ENCODE results near the gene DIPK1A.

DIPK1A gene

DNA sequence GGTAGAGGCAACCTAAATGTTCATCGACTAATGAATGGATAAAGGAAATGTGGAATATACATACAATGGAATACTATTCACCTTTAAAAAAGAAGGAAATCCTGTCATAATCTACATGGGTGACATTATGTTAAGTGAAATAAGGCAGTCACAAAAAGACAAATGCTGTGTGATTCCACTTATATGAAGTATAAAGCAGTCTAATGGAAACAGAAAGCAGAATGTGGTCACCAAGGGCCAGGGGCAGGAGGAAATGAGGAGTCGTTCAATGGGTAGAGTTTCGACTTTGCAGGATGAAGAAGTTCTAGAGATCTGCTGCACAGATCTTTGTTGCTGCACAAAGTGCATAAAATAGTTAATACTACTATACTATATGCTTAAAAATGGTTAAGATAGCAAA, 7.8 kb downstream of the DIPK1A start:
- DNase-seq = no peak

DNA sequence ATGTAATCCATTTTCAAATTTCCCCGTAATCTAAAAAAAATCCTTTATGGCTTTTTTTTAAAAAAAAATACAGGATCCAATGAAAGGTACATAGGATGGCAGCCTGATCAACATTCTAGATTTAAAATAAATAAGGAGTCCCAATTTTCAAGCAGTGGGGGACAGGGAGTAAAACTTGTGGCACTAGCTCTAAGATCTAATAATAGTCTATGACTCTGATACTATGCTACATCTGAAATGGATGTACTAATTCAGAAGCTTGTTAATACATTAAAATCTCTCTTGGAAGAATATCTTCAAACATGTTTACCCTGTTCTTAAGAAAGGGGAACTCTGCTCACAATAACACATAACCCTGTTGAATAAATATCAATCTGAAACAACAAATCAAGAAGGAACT, 8.5 kb downstream of the DIPK1A start:
- no peak for DNase-seq

DNA sequence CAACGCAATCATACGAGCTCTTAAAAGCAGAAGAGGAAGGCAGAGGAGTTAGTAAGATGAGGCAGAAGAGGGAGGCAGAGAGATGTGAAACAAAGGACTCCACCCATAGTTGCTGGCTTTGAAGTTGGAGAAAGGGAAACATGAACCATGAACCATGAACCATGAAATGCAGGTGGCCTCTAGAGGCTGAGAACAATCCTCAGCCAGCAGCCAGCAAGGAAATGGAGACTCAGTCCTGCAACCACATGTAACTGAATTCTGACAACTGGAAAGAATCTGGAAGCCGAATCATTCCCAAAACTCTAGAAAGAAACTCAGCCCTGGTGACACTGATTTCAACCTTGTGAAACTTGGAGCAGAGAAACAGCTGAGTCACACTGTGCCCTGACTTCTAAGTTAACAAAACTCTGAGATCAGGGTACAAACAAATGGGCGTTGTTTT, 10.1 kb downstream of the DIPK1A start:
- DNase-seq = peak in 1 of 56 donors; percentile 11

DNA sequence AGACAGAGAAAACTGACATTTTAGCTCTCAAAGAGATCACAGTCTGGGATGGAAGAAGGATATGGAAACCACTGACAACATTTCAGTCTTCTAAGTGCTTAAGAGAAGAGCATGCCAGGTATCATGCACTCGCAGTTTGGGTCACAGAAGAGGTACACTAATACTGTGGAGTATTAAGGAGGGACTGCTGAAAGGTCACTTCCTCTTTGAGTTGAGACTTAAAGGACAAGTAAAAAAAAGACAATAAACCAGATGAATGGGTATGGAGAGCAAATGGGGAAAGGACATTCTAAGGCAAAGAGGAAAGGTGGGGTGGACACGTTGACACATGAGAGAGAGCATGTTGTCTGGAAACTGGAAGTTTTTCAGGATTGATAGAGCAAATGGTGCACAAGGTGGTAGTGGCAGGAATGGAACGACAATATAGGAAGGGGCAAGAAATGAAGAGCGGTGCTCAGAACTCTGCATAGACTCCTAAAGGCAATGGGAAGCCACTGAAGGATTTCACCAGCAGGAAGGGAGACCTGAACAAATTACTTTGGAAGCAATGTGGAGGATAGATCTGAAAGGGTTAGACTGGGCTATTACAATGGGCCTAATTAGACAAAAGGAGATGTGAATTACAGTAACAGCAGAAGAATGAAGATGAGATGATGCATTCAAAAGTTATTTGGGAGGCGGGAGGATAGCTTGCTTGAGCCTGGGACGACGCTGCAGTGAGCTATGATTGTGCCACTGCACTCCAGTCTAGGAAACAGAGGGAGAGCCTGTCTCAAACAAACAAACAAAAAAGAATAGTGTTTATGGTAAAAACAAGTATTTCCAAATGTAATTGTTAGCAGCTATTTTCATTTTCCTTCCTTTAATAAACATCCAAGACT, 11.1 kb downstream of the DIPK1A start:
- peak in 1 of 56 donors; percentile 32 for DNase-seq

DNA sequence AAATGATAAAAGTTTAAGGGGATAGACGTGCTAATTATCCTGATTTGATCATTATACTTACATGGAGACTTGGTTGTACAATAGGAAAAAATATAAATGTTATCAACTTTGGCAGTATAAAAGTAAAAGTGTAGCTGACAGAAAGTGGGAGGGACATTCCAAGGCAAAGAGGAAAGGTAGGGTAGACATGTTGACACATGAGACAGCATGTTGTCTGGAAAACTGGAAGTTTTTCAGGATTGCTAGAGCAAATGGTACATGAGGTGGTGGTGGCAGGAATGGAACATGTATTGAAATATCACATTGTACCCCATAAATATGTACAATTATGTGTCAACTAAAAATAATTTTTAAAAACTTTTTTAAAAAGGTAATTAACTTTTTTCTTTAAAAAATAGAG, 13.2 kb downstream of the DIPK1A start:
- DNase-seq = no peak

DNA sequence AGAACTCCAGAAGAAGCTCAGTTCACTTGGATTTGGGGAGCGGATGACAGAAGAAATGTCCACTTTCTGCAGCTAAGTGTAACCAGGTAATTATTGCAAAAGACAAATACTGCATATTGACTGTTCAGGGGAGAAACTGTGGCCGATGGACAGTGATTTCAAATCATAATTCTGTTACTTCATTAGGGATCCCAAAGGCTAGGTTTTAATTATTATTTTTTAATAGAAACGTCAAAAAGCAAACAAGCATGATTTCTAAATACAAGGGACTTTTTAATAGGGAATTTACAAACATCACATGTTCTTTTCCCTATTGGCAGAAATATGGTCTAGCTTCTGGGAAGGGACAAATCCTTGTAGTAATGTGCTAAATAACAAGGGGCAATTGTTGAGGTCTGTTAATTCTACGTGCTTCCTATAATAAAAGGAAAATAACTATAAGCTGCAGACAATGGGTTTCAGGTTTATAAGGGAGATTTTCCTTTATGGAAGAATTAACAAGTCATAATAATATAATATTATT, 15.5 kb downstream of the DIPK1A start:
- DNase-seq = no peak

DNA sequence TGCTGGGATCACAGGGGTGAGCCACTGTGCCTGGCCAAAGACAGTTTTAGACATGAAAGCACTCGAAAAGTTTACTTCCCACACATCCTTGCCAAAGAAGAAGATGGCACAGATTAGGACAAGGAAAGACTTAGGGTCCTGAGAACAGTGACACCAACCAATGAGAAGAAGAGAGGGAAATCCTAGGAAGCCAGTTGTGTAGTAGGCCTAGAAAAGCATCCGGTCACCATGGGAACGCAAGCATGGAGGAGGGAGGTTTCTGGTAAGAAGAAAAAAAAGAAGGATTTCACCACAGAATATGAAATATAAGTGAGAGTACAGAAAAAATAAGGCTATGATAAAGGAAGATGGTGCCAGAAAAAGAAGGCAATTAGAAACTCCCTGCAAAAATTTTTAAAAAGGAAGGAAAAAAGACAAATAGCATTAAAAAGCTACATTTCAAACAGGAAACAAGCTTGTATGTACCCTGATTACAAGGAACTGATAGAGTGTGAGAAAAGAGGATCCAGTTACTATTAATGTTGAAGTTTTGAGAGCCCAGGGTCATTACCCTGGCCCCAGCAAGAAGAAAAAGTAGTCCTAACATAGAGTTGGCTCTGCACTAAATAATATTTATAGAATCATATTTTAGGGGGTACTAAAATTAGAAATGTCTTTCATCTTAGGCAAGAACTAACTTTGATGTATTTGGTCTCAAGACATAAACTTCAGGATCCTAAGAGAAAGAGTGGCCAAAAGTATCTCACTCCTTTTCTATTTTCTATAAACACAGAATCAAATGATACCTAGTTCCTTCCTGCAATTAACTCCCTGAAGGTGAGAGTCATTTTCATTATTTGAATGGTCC, 16.1 kb downstream of the DIPK1A start:
- peak in 4 of 56 donors; percentile 10 to 27 (median 20) for DNase-seq

DNA sequence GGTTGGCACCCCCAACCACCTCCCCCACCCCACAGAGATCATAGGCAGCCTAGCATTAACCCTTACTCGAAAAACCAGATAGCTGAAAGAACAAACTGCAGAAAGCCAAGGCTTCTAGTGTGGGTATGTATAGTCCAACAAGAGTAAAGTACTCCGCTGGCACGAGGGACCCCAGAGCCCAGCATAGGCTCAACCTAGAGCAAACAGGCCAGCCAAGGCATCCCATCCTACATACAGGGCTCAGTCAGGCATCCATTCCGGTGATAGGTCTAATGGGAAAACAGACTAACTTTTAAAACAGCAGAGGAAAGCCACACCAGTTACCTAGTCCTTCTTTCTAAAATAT, 17.8 kb downstream of the DIPK1A start:
- peak in 1 of 56 donors; percentile 18 for DNase-seq

DNA sequence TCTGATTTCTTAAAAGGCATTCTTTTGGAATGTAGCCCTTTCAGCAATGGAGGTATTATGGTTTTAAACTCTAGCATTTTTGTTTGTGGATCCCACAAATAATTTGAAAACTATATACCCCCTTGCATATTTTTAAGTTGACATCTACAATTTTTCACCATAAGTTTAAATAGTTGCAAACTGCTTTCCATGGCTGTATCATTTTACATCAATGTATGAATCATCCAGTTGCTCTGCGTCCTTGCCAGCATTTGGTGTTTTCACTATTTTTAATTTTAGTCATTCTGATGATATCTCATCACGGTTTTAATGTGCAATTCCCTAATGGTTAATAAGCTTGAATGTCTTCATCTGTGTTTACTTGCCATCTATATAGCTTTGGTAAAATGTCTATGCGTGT, 20.7 kb downstream of the DIPK1A start:
- no peak for DNase-seq

DNA sequence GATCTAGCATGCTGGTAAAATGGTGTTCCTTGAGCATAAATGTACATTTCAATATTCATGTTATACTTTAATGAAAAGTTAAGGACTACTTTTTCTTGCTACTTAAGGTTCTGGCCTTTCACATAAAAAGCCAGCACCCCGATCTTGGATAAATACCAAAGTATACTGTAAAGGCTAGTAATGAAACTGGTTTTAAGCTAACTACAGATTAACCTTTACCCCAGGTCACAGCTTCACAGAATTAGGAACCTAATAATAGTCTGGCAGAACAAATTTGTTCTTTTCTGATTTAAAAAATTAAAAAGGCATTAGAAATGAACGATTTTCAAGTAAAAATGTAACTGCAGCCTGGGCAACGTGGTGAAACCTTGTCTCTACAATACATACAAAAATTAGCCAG, 23.5 kb downstream of the DIPK1A start:
- no peak for DNase-seq

DNA sequence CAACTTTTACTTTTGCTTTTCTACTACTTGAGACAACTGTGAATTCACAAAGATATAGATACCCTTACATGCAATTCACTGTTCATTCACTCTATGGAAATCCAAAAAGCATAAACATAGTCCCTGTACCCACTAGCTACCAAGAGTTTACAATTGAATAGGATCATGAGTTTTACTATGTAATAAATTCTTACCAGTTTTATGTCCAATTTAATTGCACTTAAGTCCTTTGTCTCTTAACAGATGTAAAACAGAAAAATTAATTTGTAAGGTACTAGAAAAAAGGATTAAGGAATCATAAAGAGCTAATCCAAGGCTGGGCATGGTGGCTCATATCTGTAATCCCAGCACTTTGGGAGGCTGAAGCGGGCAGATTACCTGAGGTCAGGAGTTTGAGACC, 24.4 kb downstream of the DIPK1A start:
- DNase-seq = no peak

DNA sequence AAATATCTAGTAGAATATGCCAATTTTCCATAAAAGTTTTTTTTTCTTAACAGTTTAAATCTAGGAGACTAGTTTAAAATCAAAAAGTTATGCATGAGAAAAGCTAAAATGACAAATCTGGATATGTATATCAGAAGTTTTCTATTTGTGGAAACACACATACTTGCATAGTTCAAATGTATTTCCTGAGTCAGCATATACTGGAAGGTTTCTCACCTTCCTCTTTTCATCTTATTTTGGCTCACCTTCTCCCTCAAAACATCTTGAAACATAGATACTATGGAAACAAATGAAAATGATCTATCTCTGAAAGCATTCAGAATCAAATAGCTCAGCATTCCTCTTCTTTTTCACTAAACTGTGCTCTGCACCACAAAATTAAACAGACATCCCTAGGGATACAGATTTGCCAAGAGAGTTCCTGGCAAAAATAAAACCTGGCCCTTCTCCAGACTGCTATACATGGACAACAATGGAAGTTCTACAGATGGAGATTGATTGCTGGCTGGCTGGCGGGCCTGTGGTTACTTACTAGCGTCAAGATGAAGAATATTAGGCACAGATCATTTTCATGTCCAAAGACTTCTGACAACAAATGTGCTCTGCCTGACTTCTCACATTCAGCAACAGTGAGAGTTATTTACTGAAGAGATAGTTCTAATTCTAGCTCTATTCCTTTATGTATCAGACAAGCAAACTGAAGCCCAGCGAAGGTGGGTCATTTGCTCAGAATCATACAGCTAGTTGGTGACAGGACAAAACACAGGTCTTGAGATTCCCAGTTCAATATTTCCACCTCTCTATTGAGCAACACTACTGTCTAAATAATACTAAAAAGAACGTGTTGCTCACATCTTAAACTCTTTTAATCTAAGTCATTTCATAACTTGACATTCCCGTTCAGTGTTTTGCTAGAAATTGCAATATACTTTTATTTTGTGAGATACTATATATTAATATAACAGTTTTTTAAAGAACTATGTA, 26.6 kb downstream of the DIPK1A start:
- peak in 15 of 56 donors; percentile 7 to 74 (median 31) for DNase-seq

DNA sequence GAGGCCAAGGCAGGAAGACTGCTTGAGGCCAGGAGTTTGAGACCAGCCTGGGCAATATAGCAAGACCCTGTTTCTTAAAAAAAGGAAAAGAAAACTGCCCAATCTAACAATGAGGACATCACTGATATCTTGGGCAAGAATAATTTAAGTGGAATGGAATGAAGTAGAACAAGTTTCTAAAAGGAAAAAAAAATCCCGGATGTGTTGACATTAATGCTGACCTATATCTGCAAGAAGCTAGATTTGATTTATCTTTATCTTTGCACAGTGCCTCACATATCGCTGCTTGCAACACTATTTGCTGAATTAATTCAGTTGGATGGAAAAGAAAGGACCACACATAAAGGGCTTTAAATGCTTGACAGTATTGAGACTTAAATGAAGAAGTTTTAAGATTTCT, 27.8 kb downstream of the DIPK1A start:
- DNase-seq = no peak

DNA sequence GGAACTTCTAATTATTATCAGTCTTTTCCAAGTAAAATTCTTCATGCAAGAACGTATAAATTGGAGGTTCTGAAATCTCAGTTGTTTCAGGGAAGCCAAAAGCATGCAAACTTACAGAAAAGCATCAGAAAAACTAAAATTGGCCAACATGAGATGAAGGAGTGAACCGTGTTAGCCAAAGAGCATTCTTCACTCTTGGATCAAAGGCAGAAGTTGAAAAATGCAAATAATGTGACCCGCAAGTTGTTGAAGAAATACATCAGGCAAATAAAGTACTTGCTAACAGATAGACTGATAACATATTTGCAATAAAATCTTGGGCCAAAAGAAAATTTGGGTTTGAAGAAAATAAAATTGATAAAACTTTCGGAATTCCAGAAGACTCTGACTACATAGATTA, 29.6 kb downstream of the DIPK1A start:
- no peak for DNase-seq

DNA sequence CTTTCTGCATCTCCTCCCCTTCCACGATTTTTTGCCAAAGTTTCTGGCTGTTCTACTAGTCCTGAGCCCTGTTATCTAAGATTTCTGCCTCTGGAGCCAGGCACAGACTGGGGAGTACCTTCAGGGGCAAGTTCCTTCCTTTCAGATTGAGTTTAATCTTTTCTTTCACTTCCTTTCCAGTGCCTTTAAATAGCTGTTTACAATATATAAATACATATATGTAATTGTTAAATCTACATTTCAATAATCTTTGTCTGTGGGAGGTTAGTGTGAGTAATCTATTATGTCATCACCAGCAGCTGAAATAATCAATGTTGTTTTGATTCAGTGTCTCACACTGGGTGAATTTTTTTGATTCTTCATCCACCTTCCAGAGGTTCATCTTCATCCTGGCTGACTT, 31.8 kb downstream of the DIPK1A start:
- DNase-seq = no peak

DNA sequence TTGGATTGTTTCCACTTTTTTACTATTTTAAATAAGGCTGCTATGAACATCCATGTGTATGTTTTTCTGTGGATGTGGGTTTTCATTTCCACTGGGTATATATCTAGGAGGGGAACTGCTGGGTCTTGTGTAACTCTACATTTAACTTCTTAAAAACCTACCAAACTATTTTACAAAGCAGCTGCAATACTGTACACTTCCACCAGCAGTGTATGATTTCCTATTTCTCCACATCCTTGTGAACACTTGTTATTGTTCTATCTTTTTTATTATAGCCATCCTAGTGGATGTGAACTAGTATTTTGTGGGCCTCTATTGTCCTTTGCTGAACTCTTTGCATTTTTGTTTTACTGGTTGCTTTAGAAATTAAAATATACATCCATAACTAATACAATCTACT, 33.4 kb downstream of the DIPK1A start:
- DNase-seq = no peak

DNA sequence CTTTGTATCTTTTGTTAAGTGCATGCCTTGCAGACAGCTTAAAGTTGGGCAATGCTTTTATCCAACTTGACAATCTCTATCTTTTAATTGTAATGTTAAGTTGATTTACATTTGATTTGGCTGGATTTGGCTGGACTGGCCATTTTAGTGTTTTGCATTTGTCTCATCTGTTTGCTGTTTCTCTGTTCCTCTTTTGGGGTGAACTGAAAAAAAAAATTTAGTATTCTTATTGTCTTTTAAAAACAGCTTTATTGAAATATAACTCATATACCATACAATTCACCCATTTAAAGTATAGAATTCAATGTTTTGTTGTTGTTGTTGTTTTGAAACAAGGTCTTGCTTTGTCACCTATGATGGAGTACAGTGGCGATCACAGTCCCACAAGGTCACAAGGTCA, 34.4 kb downstream of the DIPK1A start:
- DNase-seq = no peak

DNA sequence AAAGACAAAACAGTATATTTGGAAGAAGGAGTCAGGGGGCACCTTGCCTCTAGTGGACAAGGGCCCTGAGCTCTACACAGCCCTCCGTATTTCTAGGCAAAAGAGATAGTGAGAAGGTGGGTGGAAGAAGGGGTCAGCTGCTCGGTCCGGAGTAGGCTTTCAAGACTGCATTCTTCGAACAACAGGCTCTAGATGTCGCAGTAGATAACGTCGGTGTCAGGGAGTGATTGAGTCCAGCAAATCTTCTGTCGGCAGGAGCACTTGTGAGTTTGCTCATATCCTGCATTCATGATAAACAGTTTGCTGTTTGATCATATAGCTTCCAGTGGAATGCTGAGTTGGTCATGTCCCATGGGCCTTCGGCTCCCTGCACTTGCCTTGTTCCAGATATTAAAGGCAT, 36.8 kb downstream of the DIPK1A start:
- no peak for DNase-seq

DNA sequence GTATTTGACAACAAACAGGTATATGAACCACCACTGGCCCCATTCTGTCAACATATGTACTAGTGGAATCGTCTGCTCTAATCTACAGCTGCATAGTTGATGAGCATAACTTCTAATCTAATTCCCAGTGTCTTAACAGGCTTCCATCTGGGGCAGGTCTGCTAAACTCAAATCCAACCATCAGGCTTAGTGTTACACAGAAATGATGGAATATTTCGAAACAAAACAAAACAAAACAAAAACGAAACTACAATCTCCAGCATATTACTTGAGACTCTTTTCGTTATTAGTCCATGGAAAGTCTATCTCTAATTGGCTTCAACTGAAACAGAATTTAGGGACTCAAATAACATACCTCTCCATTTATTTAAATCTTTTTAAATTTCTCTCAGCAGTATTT, 37.6 kb downstream of the DIPK1A start:
- DNase-seq = no peak

DNA sequence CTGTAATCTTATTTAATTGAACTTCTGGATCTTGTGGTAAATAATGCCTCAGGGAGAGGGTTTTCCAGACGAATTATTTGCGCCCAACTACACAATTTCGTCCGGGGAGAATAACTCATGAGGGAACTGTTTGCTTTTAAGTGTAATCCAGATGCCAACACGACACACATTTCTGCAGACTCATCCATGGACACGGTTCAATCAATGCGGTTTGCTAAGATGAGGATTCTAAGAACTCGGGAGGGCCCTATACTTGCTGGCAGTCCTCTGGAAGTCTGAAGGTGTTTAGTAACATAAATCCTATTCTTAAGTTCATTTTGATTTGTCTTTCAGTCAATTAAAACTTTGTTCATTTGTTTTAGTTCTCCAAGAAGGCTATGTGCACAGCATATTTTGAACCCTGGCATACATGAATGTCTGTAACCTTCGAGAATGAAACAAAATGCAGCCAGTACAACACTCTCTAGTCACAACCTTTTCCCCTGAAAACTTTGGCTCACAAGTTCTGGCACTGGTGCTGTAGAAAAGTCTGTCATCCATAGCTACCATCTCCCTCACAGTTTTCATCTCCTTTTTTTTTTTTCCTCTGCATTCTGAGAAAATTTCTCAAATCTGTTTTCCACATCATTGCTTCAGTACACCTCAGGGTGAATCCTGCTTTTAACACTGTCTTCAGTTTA, 38.8 kb downstream of the DIPK1A start:
- DNase-seq = no peak

Data from nucleus accumbens (tissue), 56 donors.